Measurements from ENCODE around the gene MYO7A.
A peak's percentile ranks its signal among the peaks of the same experiment; 100 is the strongest.

The MYO7A gene

GRCh38 chr11:77112641-77113381 is 15.2 kb upstream of the MYO7A start:
- DNase-seq, result no peak

- peak; percentile 61 for DNase-seq
These were observed 14.5 kb upstream of the MYO7A start for GRCh38 chr11:77113382-77114088.

- DNase-seq, result no peak
These were observed 14.0 kb upstream of the MYO7A start for GRCh38 chr11:77114089-77114463.

GRCh38 chr11:77115181-77115611 is 12.8 kb upstream of the MYO7A start:
- DNase-seq, result no peak

- DNase-seq, result no peak
These were observed 12.1 kb upstream of the MYO7A start for GRCh38 chr11:77115956-77116355.

- no peak for DNase-seq
These were observed 10.6 kb upstream of the MYO7A start for GRCh38 chr11:77117492-77117891.

GRCh38 chr11:77118086-77118485 is 10.0 kb upstream of the MYO7A start:
- no peak for DNase-seq

- no peak for DNase-seq
These were observed 9.1 kb upstream of the MYO7A start for GRCh38 chr11:77118971-77119370.

GRCh38 chr11:77119531-77119936 is 8.5 kb upstream of the MYO7A start:
- no peak for DNase-seq

- no peak for DNase-seq
These were observed 7.5 kb upstream of the MYO7A start for GRCh38 chr11:77120571-77120970.

- DNase-seq, result no peak
These were observed 6.9 kb upstream of the MYO7A start for GRCh38 chr11:77121096-77121640.

GRCh38 chr11:77121876-77122575 is 6.0 kb upstream of the MYO7A start:
- no peak for DNase-seq

GRCh38 chr11:77122576-77123212 is 5.4 kb upstream of the MYO7A start:
- no peak for DNase-seq

GRCh38 chr11:77123591-77123990 is 4.5 kb upstream of the MYO7A start:
- no peak for DNase-seq

GRCh38 chr11:77124041-77124440 is 4.0 kb upstream of the MYO7A start:
- no peak for DNase-seq

GRCh38 chr11:77124488-77124887 is 3.6 kb upstream of the MYO7A start:
- no peak for DNase-seq

GRCh38 chr11:77125191-77125590 is 2.9 kb upstream of the MYO7A start:
- DNase-seq, result no peak

GRCh38 chr11:77125695-77126094 is 2.4 kb upstream of the MYO7A start:
- DNase-seq, result no peak

GRCh38 chr11:77126156-77126775 is 1.8 kb upstream of the MYO7A start:
- DNase-seq, result no peak

GRCh38 chr11:77126861-77127234 is 1.2 kb upstream of the MYO7A start:
- peak; percentile 14 for DNase-seq

- DNase-seq, result peak; percentile 57
These were observed 673 bp upstream of the MYO7A start for GRCh38 chr11:77127235-77127911.
